HG03064 (cell line): ENCODE measurements around the gene VASN.
"Not testable (repeated sequence)": the region's sequence is repeated elsewhere in the genome, so short reads cannot be mapped to it uniquely, and the experiment has no call there.

Source experiments
- ATAC-seq: cut with Tn5 transposase; IDR thresholded peaks from one replicate; pipeline ENCODE4 v1.9.1; 2021; ENCODE audit warnings: low read depth; ENCODE audit not compliant: unreplicated experiment

The VASN gene

GRCh38 chr16:4371357-4372000, at the start of gene VASN:
VASN (plus strand) TSS chr16:4371848; CDS start chr16:4380878, 9,030 bp downstream.
- no peak for ATAC-seq

- ATAC-seq, result no peak
Observed at GRCh38 chr16:4322121-4323052, 49.3 kb upstream of the VASN start.

GRCh38 chr16:4323071-4323844, 48.4 kb upstream of the VASN start:
- ATAC-seq, result no peak

DNA sequence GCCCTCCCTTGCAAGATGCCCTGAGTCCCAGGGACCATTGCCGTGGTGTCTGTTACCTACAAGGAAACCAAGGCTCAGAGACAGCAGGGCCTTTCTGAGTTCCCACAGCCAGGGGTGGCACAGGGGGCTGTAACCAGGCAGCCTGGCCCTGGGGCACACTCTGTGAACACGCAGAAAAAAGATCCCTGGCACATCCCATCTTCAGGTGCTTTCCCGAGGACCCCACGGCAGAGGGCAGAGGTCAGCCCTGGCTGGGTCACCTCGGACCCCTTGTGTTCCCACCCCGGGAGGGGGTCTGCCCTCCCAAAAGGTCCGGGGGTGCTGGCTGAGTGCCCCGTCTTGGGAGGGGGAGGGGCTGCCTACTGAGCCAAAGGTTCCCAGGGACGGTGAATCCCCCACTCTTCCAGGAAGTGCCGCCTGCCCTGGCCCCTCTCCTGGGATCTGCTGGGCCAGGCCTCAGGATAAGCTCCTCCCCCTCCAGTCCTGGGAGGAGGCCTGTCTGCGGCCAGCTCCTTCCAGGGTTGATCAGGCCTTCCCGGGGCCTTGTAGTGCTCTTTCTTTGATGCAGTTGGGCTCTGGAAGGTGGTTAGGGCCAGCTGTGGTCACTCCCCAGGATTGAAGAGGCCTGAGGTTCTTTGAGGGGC, 47.7 kb upstream of the VASN start:
- no peak for ATAC-seq

GRCh38 chr16:4324492-4325252, 47.0 kb upstream of the VASN start:
- ATAC-seq, result no peak

GRCh38 chr16:4325253-4325758, 46.3 kb upstream of the VASN start:
- no peak for ATAC-seq

- no peak for ATAC-seq
Observed at GRCh38 chr16:4327386-4328045, 44.1 kb upstream of the VASN start.

- no peak for ATAC-seq
Observed at GRCh38 chr16:4328046-4328781, 43.4 kb upstream of the VASN start.

GRCh38 chr16:4328782-4329775, 42.6 kb upstream of the VASN start:
- ATAC-seq, result no peak

DNA sequence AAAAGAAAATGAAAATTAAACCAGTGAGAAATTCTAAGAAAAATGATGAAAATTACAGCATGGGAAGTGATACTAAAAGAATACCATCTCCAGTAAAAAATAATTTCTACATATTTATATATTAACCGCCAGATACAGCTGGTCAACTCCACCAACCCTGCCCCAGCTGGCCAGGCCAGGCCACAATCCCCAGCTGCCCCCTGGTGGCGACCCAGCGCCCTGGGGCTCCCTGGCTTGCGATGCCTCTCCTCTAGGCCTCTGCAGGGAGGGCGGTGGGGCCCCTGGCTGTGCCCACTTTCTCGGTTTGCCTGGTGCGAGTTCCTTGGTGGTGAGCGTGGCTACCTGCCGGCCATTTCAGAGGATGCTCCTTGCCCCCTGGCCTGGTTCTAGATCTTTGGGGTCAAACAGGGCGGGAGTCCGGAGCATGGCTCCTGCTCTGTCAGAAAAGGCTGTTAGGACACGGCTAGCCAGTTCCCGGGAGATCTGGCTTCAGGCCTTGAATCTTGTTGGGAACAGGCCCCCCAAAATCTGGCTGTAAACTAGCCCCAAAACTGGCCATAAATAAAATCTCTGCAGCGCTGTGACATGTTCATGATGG, 41.3 kb upstream of the VASN start:
- no peak for ATAC-seq

DNA sequence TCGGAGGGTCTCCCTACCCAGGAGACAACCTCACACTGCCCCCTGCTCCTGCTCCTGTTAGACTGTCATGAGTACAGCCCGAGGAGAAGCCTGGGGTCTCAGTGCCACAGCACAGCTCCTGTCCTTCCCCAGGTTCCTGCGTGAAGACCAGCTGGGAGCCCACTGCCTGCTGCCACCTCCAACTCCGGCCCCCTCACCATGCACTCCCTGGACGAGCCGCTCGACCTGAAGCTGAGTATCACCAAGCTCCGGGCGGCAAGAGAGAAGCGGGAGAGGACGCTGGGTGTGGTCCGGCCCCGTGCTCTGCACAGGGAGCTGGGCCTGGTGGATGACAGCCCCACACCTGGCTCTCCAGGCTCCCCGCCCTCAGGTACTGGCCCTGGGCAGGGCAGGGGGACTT, 39.6 kb upstream of the VASN start:
- no peak for ATAC-seq

DNA sequence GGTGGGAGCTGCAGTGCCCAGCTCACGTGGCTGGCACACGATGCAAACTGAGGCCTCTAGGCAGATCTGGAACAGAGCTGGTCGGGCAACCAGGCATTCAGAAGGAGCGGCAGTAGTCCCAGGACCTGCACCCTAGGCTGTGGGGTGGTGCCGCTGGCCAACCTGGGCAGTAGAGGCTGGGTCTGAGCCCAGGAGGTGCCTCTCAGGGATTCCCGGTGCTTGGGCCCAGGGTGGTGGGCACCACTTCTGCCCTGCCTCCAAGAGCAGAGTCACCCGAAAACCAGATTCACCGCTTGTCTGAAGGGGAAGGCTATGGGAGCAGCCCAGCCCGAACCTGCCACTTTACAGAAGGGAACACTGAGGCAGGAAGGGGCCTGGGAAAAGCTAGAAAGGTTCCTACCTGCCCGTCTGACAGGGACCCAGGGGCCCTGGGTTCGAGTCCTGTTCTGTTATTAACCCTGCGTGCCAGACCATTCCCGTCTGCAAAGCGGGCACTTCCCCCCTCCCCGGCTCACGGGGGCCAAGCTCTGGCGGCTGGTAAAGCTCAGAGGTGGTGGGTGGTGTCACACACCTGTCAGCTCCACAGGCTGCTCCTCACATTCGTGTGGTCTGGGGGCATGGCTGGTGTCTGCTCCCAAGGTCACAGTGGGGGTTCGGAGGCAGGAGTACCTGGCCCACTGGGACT, 38.9 kb upstream of the VASN start:
- no peak for ATAC-seq

GRCh38 chr16:4333308-4333638, 38.4 kb upstream of the VASN start:
- ATAC-seq, result no peak

DNA sequence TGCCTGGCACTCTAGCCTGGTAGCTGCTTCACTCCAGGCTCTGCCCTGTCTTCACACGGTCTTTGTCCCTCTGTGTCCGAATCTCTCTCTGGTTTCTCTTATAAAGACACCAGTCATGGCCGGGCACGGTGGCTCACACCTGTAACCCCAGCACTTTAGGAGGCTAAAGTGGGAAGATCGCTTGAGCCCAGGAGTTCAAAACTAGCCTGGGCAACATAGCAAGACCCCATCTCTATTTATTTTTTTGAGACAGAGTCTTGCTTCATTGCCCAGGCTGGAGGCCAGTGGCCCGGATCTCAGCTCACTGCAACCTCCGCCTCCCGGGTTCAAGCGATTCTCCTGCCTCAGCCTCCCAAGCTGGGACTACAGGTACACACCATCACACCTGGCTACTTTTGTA, 37.9 kb upstream of the VASN start:
- ATAC-seq, result not testable (repeated sequence)

- no peak for ATAC-seq
Observed at GRCh38 chr16:4334724-4335495, 36.7 kb upstream of the VASN start.
